Endothelial cell of umbilical vein (primary cell): Measurements from ENCODE around the gene AP1G2. TPM values are rescaled to one million over a fixed set of nuclear protein-coding genes. Genes with fewer than 3 reads are reported as not detected.

Experiments
- BruUV-seq: library from RNA; stranded (reverse); fragments of 400-500 nt; replicated peaks from 2 replicates; lab custom pipeline; 2021; lab: Mats Ljungman, UMichigan
- CTCF ChIA-PET: fragments of 300-600, 350-600 bp; sonication (Branson Sonifier 250); formaldehyde crosslinking; loops from one replicate; lab custom pipeline; 2021; ENCODE audit warnings: antibody characterized with exemption, inconsistent platforms; lab: Charles Lee
- POLR2A ChIA-PET: fragments of 300-600, 350-600 bp; sonication (Branson Sonifier 250); formaldehyde crosslinking; loops from one replicate; lab custom pipeline; 2021; ENCODE audit warnings: antibody characterized with exemption, inconsistent platforms; lab: Charles Lee
- DNase-seq: peaks from one replicate; pipeline ENCODE4 v3.0.0-alpha.2; 2011; ENCODE audit warnings: low read depth, low spot score
- FAIRE-seq: peaks from 2 replicates; lab custom pipeline; 2011; peaks lifted over from hg19 to GRCh38; lab: Jason Lieb, UNC
- H2AFZ ChIP-seq: 2 replicates; pipeline ENCODE4 v1.6.0; 2012; ENCODE audit warnings: low read depth, low read length, control low read depth, inconsistent platforms
- H3K27ac ChIP-seq: 2 replicates; pipeline ENCODE4 v1.5.1; 2011; ENCODE audit warnings: low read depth, mild to moderate bottlenecking, control low read depth, low read length, moderate library complexity; ENCODE audit not compliant: insufficient read depth
- H3K27me3 ChIP-seq, 2 experiments: 2 replicates each; pipeline versions ENCODE4 v1.6.0 to v1.6.1; 2011; ENCODE audit warnings: low read length in 2 of 2, mixed read lengths in 1 of 2; ENCODE audit not compliant: control insufficient read depth in 2 of 2, insufficient read depth in 2 of 2
- H3K36me3 ChIP-seq, 2 experiments: 2 replicates in 1 of 2; 3 replicates in 1 of 2; pipeline ENCODE4 v1.5.1; 2011; ENCODE audit warnings: low read length in 2 of 2, mild to moderate bottlenecking in 1 of 2, moderate library complexity in 1 of 2; ENCODE audit not compliant: control insufficient read depth in 2 of 2, insufficient read depth in 2 of 2; ENCODE audit errors: extremely low read depth in 1 of 2
- H3K4me1 ChIP-seq: 3 replicates; pipeline ENCODE4 v1.5.1; 2011; ENCODE audit warnings: mild to moderate bottlenecking, low read length; ENCODE audit not compliant: control insufficient read depth, insufficient read depth; ENCODE audit errors: extremely low read depth
- H3K4me2 ChIP-seq: 2 replicates; pipeline ENCODE4 v1.6.1; 2011; ENCODE audit warnings: low read length, control low read depth, mixed read lengths; ENCODE audit not compliant: insufficient read depth
- H3K4me3 ChIP-seq, 3 experiments: fragments of 200-600 bp in 1 of 3; sonication (generic), shearing (Covaris generic) in 1 of 3; replicated peaks in 1 of 3; 2 replicates each; pipeline ENCODE4 v1.5.1; 2011 to 2016; ENCODE audit warnings: control low read depth in 3 of 3, low read length in 3 of 3, mild to moderate bottlenecking in 2 of 3, inconsistent platforms in 1 of 3, low read depth in 1 of 3, moderate library complexity in 1 of 3; ENCODE audit not compliant: insufficient read depth in 1 of 3
- H3K79me2 ChIP-seq: 2 replicates; pipeline ENCODE4 v1.6.0; 2012; ENCODE audit warnings: low read length, inconsistent platforms; ENCODE audit not compliant: control insufficient read depth, insufficient read depth
- H3K9ac ChIP-seq: replicated peaks from 2 replicates; pipeline ENCODE3; 2011; ENCODE audit warnings: low read length, control low read depth; ENCODE audit not compliant: insufficient read depth; ENCODE audit errors: extremely low read depth
- H3K9me1 ChIP-seq: replicated peaks from 3 replicates; pipeline ENCODE4 v1.6.0; 2011; ENCODE audit warnings: mild to moderate bottlenecking, low read length; ENCODE audit not compliant: control insufficient read depth, insufficient read depth; ENCODE audit errors: extremely low read depth
- H3K9me3 ChIP-seq: replicated peaks from 2 replicates; pipeline ENCODE4 v1.5.1; 2012; ENCODE audit warnings: low read length, inconsistent platforms; ENCODE audit not compliant: control insufficient read depth, insufficient read depth
- H4K20me1 ChIP-seq: replicated peaks from 2 replicates; pipeline ENCODE3; 2011; ENCODE audit warnings: mild to moderate bottlenecking, low read length; ENCODE audit not compliant: control insufficient read depth, insufficient read depth; ENCODE audit errors: extremely low read depth
- EZH2 ChIP-seq: IDR thresholded peaks from 2 replicates; pipeline ENCODE4 v1.6.1; 2012; ENCODE audit warnings: borderline replicate concordance, low read depth, mild to moderate bottlenecking, moderate library complexity, low read length, inconsistent platforms; ENCODE audit not compliant: severe bottlenecking
- FOS ChIP-seq: IDR thresholded peaks from 2 replicates; pipeline ENCODE4 v1.6.1; 2011; ENCODE audit warnings: mild to moderate bottlenecking, low read length, moderate library complexity, borderline replicate concordance; ENCODE audit not compliant: insufficient read depth
- GATA2 ChIP-seq: IDR thresholded peaks from 2 replicates; pipeline ENCODE4 v1.7.0; 2011; ENCODE audit warnings: low read depth, mild to moderate bottlenecking, moderate library complexity, mixed read lengths, low read length; ENCODE audit not compliant: insufficient read length, insufficient read depth
- JUN ChIP-seq: IDR thresholded peaks from 2 replicates; pipeline ENCODE4 v1.6.1; 2011; ENCODE audit warnings: borderline replicate concordance, low read depth; ENCODE audit not compliant: insufficient read length, insufficient read depth
- MAX ChIP-seq: IDR thresholded peaks from 2 replicates; pipeline ENCODE4 v1.6.1; 2011; ENCODE audit not compliant: insufficient read depth, insufficient read length
- MYC ChIP-seq: IDR thresholded peaks from one replicate; pipeline ENCODE4 v1.6.1; 2011; ENCODE audit warnings: mild to moderate bottlenecking, low read depth, low read length
- POLR2A ChIP-seq: IDR thresholded peaks from 2 replicates; pipeline ENCODE4 v1.6.1; 2012; ENCODE audit warnings: low read depth, mild to moderate bottlenecking, control low read depth, low read length
- POLR2AphosphoS5 ChIP-seq: IDR thresholded peaks from 2 replicates; pipeline ENCODE4 v1.6.1; 2012; ENCODE audit warnings: low read depth, mild to moderate bottlenecking, control low read depth, low read length, moderate library complexity; ENCODE audit not compliant: insufficient read depth
- dilution Hi-C: fragments of 300-500 bp; cut with MboI; formaldehyde crosslinking; loops from one replicate; pipeline ENCODE4 v1.15.0; 2019; ENCODE audit warnings: low sequenced_read_pairs; ENCODE audit not compliant: extremely low pct_ligation_motif_present
- intact Hi-C: fragments of 100-400 bp; cut with micrococcal nuclease; formaldehyde crosslinking; loops from one replicate; pipeline ENCODE4 v1.10.0; 2022
- polyA plus RNA-seq, 4 experiments: library from polyadenylated mRNA; depleted of rRNA in 3 of 4; stranded (reverse) in 3 of 4; unstranded in 1 of 4; fragments of >200 nt; gene quantifications; 2 replicates each; pipeline versions ENCODE4 v1.2.1 to v1.2.3, GENCODE V29; 2011 to 2012; ENCODE audit warnings: missing spikeins in 1 of 4
- total RNA-seq: library from RNA; stranded (reverse); gene quantifications from 2 replicates; pipeline ENCODE4 v1.2.3, GENCODE V29; 2021
- TF ChIP-seq, protein P1 (sequence below), 2 donors: IDR thresholded peaks; 1 replicate in 1 of 2; 2 replicates in 1 of 2; pipeline ENCODE4 v1.5.1; 2011; ENCODE audit warnings: low read length in 2 of 2, mild to moderate bottlenecking in 2 of 2, moderate library complexity in 2 of 2, control low read depth in 1 of 2, inconsistent platforms in 1 of 2, low read depth in 1 of 2; ENCODE audit not compliant: insufficient read depth in 1 of 2; ENCODE audit errors: extremely low read depth in 1 of 2

Gene AP1G2
- total and polyA plus RNA-seq, 2 donors (not counting 3 experiments of a cell fraction or from before 2014, with no cell fraction given), result 39.0 to 55.8 TPM

GRCh38 chr14:23513005-23513817 is 54.4 kb downstream of the AP1G2 start:
- no TSS peak for BruUV-seq
- intact Hi-C loops, result no loop called here
- no peak overlapping the region for H2AFZ ChIP-seq
- no peaks in the 10 kb centered on the region for H3K9me1 ChIP-seq
- ChIA-PET CTCF (interaction anchor here (1.6 kb wide), 1 partner anchor 15 kb away, joined by 3 read pairs; no protein-coding TSS in a partner anchor), POLR2A (no interaction called here)
- H4K20me1 ChIP-seq, result no peaks in the 10 kb centered on the region
- no peak overlapping the region for H3K9ac ChIP-seq
- H3K4me2 ChIP-seq, result no peak overlapping the region
- H3K9me3 ChIP-seq, result no peaks in the 10 kb centered on the region
- DNase-seq (no peak), FAIRE-seq (no peak)
- H3K4me3 ChIP-seq, result no peak overlapping the region
- no peaks in the 10 kb centered on the region for H3K4me1 ChIP-seq
- H3K36me3 ChIP-seq, result no peaks in the 10 kb centered on the region
- TF ChIP-seq JUN, result no peak
- no peak for TF ChIP-seq MAX
- TF ChIP-seq FOS, result no peak
- TF ChIP-seq GATA2, result no peak
- no peak for TF ChIP-seq EZH2
- no peak for TF ChIP-seq MYC
- H3K27me3 ChIP-seq, result no peaks in the 10 kb centered on the region
- dilution Hi-C loops, result no loop called here
- H3K79me2 ChIP-seq, result no peaks in the 10 kb centered on the region
- H3K27ac ChIP-seq, result no peak overlapping the region

- H3K4me3 ChIP-seq, result no peak overlapping the region
- H4K20me1 ChIP-seq, result no peaks in the 10 kb centered on the region
- H2AFZ ChIP-seq, result no peak overlapping the region
- TF ChIP-seq POLR2A (no peak), GATA2 (no peak), MAX (no peak), FOS (no peak), POLR2AphosphoS5 (no peak), JUN (no peak), MYC (no peak), EZH2 (no peak)
- TF ChIP-seq, protein P1, sequence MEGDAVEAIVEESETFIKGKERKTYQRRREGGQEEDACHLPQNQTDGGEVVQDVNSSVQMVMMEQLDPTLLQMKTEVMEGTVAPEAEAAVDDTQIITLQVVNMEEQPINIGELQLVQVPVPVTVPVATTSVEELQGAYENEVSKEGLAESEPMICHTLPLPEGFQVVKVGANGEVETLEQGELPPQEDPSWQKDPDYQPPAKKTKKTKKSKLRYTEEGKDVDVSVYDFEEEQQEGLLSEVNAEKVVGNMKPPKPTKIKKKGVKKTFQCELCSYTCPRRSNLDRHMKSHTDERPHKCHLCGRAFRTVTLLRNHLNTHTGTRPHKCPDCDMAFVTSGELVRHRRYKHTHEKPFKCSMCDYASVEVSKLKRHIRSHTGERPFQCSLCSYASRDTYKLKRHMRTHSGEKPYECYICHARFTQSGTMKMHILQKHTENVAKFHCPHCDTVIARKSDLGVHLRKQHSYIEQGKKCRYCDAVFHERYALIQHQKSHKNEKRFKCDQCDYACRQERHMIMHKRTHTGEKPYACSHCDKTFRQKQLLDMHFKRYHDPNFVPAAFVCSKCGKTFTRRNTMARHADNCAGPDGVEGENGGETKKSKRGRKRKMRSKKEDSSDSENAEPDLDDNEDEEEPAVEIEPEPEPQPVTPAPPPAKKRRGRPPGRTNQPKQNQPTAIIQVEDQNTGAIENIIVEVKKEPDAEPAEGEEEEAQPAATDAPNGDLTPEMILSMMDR (IDR thresholded peaks at IDR 0.05; ENCODE audit: extremely low read depth in 1 of 2, insufficient read depth in 1 of 2, low read depth in 1 of 2, low read length in 2 of 2), result no peak
- CTCF ChIA-PET, result interaction anchor here (1.6 kb wide), 1 partner anchor 16 kb away, joined by 3 read pairs; no protein-coding TSS in a partner anchor
- POLR2A ChIA-PET, result no interaction called here
- H3K9me1 ChIP-seq, result no peaks in the 10 kb centered on the region
- FAIRE-seq (no peak), DNase-seq (no peak)
- intact Hi-C loops, result no loop called here
- no peaks in the 10 kb centered on the region for H3K27me3 ChIP-seq
- dilution Hi-C loops, result no loop called here
- H3K9me3 ChIP-seq, result no peaks in the 10 kb centered on the region
- H3K27ac ChIP-seq, result no peak overlapping the region
- BruUV-seq, result no TSS peak
- no peaks in the 10 kb centered on the region for H3K4me1 ChIP-seq
- H3K9ac ChIP-seq, result no peak overlapping the region
- no peak overlapping the region for H3K4me2 ChIP-seq
- no peaks in the 10 kb centered on the region for H3K79me2 ChIP-seq
- H3K36me3 ChIP-seq, result no peaks in the 10 kb centered on the region
These were observed 55.4 kb downstream of the AP1G2 start for GRCh38 chr14:23512156-23512555.
